ENCODE data around the gene CASD1. TPM values are rescaled to one million over a fixed set of nuclear protein-coding genes. Genes with fewer than 3 reads are reported as not detected.

CASD1 gene
- 10.4 and 11.6 TPM in 2 replicates for total RNA-seq (2012; rRNA removed)

DNA sequence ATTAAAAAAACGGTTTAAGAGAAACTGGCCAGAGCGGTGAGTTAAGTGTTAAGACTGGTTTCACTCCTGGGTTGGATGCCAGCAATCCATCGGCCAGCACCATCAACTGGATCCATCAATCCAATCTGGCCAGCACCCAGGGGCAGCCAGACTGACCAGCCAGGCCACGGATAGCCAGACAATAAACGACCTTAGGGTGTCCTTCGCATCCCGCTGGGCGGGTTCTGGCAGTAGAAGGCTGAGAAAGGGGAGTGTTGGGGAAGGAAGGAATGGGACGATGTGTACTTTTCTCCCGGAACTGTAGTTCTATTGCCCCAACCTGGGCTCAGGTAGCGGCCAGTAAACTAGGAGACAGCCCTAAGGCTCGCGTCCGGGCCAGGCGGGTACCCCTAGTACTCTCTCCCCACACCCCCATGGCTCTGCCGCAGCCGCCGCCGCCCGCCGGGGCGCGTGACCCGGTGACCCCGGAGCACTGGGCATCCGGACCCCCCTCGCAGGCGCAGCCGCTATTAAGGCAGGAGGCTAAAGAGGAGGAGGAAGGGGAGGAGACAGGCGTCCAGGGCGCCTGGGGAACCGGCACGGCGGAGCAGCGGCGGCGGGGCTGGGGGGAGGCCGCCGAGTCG lies at the start of gene CASD1:
TSS of gene CASD1 (plus strand) at position 546 of the 623 bp plus-strand sequence. CDS start 276 bp downstream, outside the sequence.
- H3K36me3 ChIP-seq (ENCODE audit: insufficient read depth, low read length), result no peaks in the 10 kb centered on the region
- no peaks in the 10 kb centered on the region for H3K9me3 ChIP-seq (replicated peaks; ENCODE audit: low read length)
- peak within 1 kb of the TSS; percentile 100 for H3K4me3 ChIP-seq (ENCODE audit: low read length)
- H3K4me2 ChIP-seq (ENCODE audit: low read length), result peak within 1 kb of the TSS; percentile 84
- H3K9ac ChIP-seq (ENCODE audit: low read depth, low read length), result peak within 1 kb of the TSS; percentile 94
- H3K27me3 ChIP-seq (ENCODE audit: control insufficient read depth, insufficient read depth, low read length), result no peaks in the 10 kb centered on the region
- peaks cover 21% of the 10 kb centered on the region for H3K4me1 ChIP-seq (ENCODE audit: control insufficient read depth, insufficient read depth, low read length)

DNA sequence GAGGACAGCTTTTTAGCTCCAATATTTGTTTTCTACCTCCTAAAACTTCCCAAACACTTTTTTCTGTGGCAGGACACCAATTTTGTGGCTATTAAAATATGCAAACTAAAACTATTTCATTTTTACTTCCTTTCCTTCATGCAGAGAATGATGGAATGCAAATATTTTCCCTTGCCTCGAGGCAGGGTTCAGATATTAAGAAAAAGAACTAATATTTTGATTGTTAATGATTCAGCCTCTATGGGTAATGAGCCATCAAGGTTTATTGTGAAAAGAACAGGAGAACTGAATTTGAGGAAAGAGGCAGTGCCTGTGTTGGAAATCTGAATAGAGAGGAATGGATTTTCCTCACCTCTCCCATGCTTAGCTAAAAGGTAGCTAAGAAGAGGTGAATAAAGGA lies 43.1 kb upstream of the CASD1 start:
- H3K4me2 ChIP-seq (ENCODE audit: low read length), result no peak overlapping the region
- no peak overlapping the region for H3K9ac ChIP-seq (ENCODE audit: low read depth, low read length)
- no peaks in the 10 kb centered on the region for H3K4me1 ChIP-seq (ENCODE audit: control insufficient read depth, insufficient read depth, low read length)
- no peaks in the 10 kb centered on the region for H3K9me3 ChIP-seq (replicated peaks; ENCODE audit: low read length)
- H3K36me3 ChIP-seq (ENCODE audit: insufficient read depth, low read length), result no peaks in the 10 kb centered on the region
- no peak overlapping the region for H3K4me3 ChIP-seq (ENCODE audit: low read length)
- no peaks in the 10 kb centered on the region for H3K27me3 ChIP-seq (ENCODE audit: control insufficient read depth, insufficient read depth, low read length)

DNA sequence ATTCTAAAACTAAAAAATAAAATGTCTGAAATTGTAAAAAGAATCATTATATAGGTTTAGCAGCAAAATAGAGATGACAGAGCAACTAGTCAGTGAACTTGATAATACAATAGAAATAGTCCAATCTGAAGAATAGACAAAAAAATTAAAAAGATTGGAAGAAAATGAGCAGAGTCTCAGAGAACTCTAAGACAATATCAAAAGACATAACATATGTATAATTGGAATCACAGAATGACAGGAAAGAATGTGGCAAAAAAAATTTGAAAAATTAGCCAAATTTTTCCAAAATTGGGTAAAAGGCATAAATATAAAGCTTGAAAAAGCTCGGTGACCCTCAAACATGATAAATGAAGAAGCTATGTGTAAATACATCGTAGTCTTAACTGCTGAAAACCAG lies 38.0 kb upstream of the CASD1 start:
- no peaks in the 10 kb centered on the region for H3K36me3 ChIP-seq (ENCODE audit: insufficient read depth, low read length)
- no peaks in the 10 kb centered on the region for H3K4me1 ChIP-seq (ENCODE audit: control insufficient read depth, insufficient read depth, low read length)
- no peak overlapping the region for H3K4me2 ChIP-seq (ENCODE audit: low read length)
- no peak overlapping the region for H3K9ac ChIP-seq (ENCODE audit: low read depth, low read length)
- no peak overlapping the region for H3K4me3 ChIP-seq (ENCODE audit: low read length)
- H3K9me3 ChIP-seq (replicated peaks; ENCODE audit: low read length), result no peaks in the 10 kb centered on the region
- H3K27me3 ChIP-seq (ENCODE audit: control insufficient read depth, insufficient read depth, low read length), result no peaks in the 10 kb centered on the region

DNA sequence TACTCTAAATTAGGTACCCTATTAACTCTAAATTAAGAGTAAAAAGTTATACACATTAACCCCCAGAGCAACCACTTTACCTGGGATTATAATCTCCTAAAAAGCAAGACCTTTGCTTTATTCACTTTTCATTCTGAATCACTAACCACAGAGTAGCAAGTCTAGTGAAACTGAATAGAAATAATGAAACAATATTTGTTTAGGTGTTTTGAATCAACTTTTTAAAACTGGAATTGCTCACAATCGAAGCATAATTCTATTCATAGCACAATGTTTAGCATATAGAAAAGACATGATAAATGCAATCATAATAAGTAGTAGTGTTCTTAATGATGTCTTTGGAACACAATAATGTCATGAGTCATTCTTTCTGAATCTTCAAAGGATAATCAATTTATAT lies 37.0 kb upstream of the CASD1 start:
- Histone ChIP-seq H3K4me3 (ENCODE audit: low read length) (no peak overlapping the region), H3K9ac (ENCODE audit: low read depth, low read length) (no peak overlapping the region), H3K27me3 (ENCODE audit: control insufficient read depth, insufficient read depth, low read length) (no peaks in the 10 kb centered on the region), H3K36me3 (ENCODE audit: insufficient read depth, low read length) (no peaks in the 10 kb centered on the region), H3K4me2 (ENCODE audit: low read length) (no peak overlapping the region), H3K4me1 (ENCODE audit: control insufficient read depth, insufficient read depth, low read length) (no peaks in the 10 kb centered on the region), H3K9me3 (replicated peaks; ENCODE audit: low read length) (no peaks in the 10 kb centered on the region)

DNA sequence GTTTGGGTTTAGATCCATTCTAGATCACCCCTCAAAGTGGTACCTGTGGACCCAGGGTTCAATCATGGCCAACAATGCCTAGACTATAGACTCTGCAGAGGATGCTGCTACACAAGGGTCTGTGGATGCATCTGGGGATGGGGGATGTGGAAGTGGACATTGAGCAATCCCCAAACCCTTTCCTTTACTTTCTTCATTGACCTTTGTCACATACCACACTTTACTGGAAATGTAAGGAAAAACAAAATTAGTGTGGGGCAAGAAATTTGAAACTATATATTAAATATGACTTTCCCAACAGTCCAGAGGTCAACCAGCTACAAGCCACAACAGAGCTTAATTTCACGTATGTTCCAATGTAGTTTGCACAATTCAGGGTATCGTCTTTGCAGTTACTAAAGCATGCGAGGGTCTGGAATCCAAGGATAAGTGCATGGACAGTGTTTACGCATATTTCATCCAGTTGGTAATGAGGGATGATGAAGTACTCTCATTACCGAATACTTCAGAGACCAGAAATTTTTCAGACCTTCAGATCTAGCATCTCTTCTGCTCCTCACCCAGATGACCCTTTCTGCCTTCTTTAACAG lies 33.3 kb upstream of the CASD1 start:
- H3K4me1 ChIP-seq (ENCODE audit: control insufficient read depth, insufficient read depth, low read length), result no peaks in the 10 kb centered on the region
- no peak overlapping the region for H3K4me2 ChIP-seq (ENCODE audit: low read length)
- H3K9ac ChIP-seq (ENCODE audit: low read depth, low read length), result no peak overlapping the region

DNA sequence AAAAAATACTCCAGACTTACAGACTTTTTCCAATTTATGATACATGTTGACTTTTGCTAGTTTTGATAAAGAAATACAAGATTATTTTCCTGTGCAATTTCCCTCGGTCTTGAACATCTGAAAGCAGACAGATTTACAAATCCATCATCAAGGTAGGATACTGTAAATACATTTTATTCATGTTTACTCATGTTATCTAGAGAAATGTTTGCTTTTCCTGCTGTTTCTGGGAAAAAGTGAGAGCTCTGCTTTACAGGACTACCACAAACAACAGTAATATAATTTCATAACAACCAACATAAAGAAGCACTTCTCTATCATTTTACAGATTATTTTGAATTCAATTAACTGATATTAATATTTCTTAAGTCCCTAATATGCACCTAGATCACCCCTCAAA lies 31.7 kb upstream of the CASD1 start:
- Histone ChIP-seq H3K4me3 (ENCODE audit: low read length) (no peak overlapping the region), H3K9me3 (replicated peaks; ENCODE audit: low read length) (no peaks in the 10 kb centered on the region), H3K9ac (ENCODE audit: low read depth, low read length) (no peak overlapping the region), H3K4me1 (ENCODE audit: control insufficient read depth, insufficient read depth, low read length) (no peaks in the 10 kb centered on the region), H3K4me2 (ENCODE audit: low read length) (no peak overlapping the region), H3K36me3 (ENCODE audit: insufficient read depth, low read length) (no peaks in the 10 kb centered on the region), H3K27me3 (ENCODE audit: control insufficient read depth, insufficient read depth, low read length) (no peaks in the 10 kb centered on the region)

More for the DNA sequence above, 33.3 kb upstream of the CASD1 start:
- Histone ChIP-seq H3K9me3 (replicated peaks; ENCODE audit: low read length) (no peaks in the 10 kb centered on the region), H3K4me3 (ENCODE audit: low read length) (no peak overlapping the region), H3K27me3 (ENCODE audit: control insufficient read depth, insufficient read depth, low read length) (no peaks in the 10 kb centered on the region), H3K36me3 (ENCODE audit: insufficient read depth, low read length) (no peaks in the 10 kb centered on the region)

DNA sequence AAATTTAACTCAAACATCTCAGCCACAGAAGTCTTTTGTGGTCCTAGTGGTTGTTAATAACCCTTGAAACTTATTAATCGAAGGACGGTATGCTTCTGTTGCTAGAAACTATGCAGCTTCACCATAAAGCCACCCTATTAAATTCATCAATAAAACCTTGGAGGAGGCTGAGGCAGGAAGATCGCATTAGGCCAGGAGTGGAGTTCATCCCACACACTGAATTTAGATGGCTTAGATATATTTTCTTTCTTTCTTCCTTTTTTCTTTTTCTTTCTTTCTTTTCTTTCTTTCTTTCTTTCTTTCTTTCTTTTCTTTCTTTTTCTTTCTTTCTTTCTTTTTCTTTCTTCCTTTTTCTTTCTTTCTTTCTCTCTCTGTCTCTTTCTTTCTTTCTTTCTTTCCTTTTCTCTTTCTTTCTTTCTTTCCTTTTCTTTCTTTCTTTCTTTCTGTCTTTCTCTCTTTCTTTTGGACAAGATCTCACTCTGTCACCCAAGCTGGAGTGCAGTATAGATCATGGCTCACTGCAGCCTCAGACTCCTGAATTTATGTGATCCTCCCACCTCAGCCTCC lies 30.9 kb upstream of the CASD1 start:
- H3K4me1 ChIP-seq (ENCODE audit: control insufficient read depth, insufficient read depth, low read length), result no peaks in the 10 kb centered on the region
- no peaks in the 10 kb centered on the region for H3K9me3 ChIP-seq (replicated peaks; ENCODE audit: low read length)
- H3K36me3 ChIP-seq (ENCODE audit: insufficient read depth, low read length), result no peaks in the 10 kb centered on the region
- no peak overlapping the region for H3K4me3 ChIP-seq (ENCODE audit: low read length)
- H3K4me2 ChIP-seq (ENCODE audit: low read length), result no peak overlapping the region
- no peaks in the 10 kb centered on the region for H3K27me3 ChIP-seq (ENCODE audit: control insufficient read depth, insufficient read depth, low read length)
- H3K9ac ChIP-seq (ENCODE audit: low read depth, low read length), result no peak overlapping the region

DNA sequence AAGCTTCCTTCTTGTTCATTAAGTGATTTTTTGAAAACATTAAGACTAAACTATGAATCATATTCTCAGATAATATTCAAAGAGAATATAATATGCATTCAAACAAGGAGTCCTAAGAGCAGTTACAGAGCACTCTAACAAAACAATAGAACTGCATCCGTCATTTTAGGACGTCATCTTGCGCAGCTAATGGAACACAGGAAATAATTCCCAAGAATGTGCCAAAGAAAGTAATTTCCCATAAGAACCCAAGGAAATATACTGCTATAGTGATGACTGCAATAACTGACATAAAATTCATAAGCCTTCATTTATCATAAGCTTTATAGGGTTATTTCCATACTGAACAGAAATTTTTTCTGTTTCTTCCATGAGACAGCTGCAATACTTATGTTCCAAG lies 28.3 kb upstream of the CASD1 start:
- Histone ChIP-seq H3K36me3 (ENCODE audit: insufficient read depth, low read length) (no peaks in the 10 kb centered on the region), H3K4me2 (ENCODE audit: low read length) (no peak overlapping the region), H3K4me1 (ENCODE audit: control insufficient read depth, insufficient read depth, low read length) (no peaks in the 10 kb centered on the region), H3K27me3 (ENCODE audit: control insufficient read depth, insufficient read depth, low read length) (no peaks in the 10 kb centered on the region), H3K4me3 (ENCODE audit: low read length) (no peak overlapping the region), H3K9ac (ENCODE audit: low read depth, low read length) (no peak overlapping the region), H3K9me3 (replicated peaks; ENCODE audit: low read length) (no peaks in the 10 kb centered on the region)

DNA sequence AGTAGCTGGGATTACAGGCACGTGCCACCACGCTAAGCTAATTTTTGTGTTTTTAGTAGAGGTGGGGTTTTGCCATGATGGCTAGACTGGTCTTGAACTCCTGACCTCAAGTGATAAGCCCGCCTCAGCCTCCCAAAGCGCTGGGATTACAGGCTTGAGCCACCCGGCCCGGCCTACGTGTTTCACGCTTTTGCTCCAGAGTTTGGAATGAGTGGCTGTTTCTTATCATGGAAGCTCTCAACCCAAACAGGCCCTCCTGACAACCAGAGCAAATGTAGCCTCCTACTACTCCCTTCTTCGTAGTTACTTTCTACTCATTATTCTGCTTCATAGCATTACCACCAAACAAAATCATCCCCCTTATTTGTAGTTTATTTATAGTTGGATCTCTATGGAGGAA lies 26.8 kb upstream of the CASD1 start:
- Histone ChIP-seq H3K27me3 (ENCODE audit: control insufficient read depth, insufficient read depth, low read length) (no peaks in the 10 kb centered on the region), H3K36me3 (ENCODE audit: insufficient read depth, low read length) (no peaks in the 10 kb centered on the region), H3K4me1 (ENCODE audit: control insufficient read depth, insufficient read depth, low read length) (no peaks in the 10 kb centered on the region), H3K9ac (ENCODE audit: low read depth, low read length) (no peak overlapping the region), H3K4me3 (ENCODE audit: low read length) (no peak overlapping the region), H3K9me3 (replicated peaks; ENCODE audit: low read length) (no peaks in the 10 kb centered on the region), H3K4me2 (ENCODE audit: low read length) (no peak overlapping the region)

DNA sequence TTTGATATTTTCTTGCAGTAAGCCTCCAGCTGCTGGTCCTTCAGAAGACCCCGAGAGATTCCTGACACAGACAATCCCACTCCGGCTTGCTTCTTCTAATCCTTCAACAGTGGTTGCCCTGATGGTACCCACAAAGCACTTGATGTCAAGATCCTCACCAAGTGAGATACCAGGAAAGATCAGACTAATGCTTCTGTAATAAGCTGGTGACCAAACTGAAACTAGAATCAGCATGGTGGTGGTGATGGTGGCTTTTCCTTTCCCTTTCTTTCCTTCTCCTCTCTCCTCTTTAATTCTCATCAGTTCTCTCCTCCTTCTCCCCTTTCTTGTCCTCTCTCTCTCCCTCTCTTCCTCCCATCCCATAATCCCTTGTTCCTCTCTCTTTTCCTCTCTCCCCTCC lies 25.8 kb upstream of the CASD1 start:
- Histone ChIP-seq H3K4me1 (ENCODE audit: control insufficient read depth, insufficient read depth, low read length) (no peaks in the 10 kb centered on the region), H3K9ac (ENCODE audit: low read depth, low read length) (no peak overlapping the region), H3K4me2 (ENCODE audit: low read length) (no peak overlapping the region), H3K36me3 (ENCODE audit: insufficient read depth, low read length) (no peaks in the 10 kb centered on the region), H3K4me3 (ENCODE audit: low read length) (no peak overlapping the region), H3K27me3 (ENCODE audit: control insufficient read depth, insufficient read depth, low read length) (no peaks in the 10 kb centered on the region), H3K9me3 (replicated peaks; ENCODE audit: low read length) (no peaks in the 10 kb centered on the region)

DNA sequence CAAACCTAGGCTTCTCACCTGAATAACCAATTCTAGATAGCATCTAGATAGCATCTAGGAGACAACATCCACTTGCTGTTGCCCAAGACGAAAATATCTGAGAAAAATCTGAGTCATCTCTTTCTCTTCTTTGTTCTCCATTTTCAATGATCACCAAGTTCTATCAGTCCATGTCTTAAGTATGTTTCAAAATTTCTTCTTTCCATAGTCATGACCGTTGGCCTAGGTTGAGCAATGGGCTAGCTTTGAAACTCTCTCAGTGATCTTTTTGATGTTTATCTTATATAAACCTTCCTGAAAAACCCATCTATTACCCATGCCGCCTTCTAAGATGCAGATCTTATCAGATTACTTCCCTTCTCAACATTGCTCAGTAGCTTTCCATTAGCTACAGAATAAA lies 23.4 kb upstream of the CASD1 start:
- no peak overlapping the region for H3K4me3 ChIP-seq (ENCODE audit: low read length)
- no peaks in the 10 kb centered on the region for H3K27me3 ChIP-seq (ENCODE audit: control insufficient read depth, insufficient read depth, low read length)
- H3K9ac ChIP-seq (ENCODE audit: low read depth, low read length), result no peak overlapping the region
- no peaks in the 10 kb centered on the region for H3K4me1 ChIP-seq (ENCODE audit: control insufficient read depth, insufficient read depth, low read length)
- H3K9me3 ChIP-seq (replicated peaks; ENCODE audit: low read length), result no peaks in the 10 kb centered on the region
- H3K36me3 ChIP-seq (ENCODE audit: insufficient read depth, low read length), result no peaks in the 10 kb centered on the region
- H3K4me2 ChIP-seq (ENCODE audit: low read length), result no peak overlapping the region

DNA sequence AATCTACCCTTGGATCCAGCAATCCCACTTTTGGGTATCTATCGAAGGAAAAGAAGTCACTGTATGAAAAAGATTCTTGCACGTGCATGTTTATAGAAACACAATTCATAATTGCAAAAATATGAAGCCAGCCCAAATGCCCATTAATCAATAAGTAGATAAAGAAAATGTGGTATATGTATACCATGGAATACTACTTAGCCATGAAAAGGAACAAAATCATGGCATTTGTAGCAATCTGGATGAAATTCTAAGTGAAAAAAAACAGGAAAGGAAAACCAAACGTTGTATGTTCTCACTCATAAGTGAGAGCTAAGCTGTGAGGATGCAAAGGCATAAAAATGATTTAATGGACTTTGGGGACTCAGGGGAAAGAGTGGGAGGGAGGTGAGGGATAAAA lies 18.2 kb upstream of the CASD1 start:
- H3K36me3 ChIP-seq (ENCODE audit: insufficient read depth, low read length), result no peaks in the 10 kb centered on the region
- H3K4me3 ChIP-seq (ENCODE audit: low read length), result no peak overlapping the region
- no peaks in the 10 kb centered on the region for H3K27me3 ChIP-seq (ENCODE audit: control insufficient read depth, insufficient read depth, low read length)
- no peaks in the 10 kb centered on the region for H3K4me1 ChIP-seq (ENCODE audit: control insufficient read depth, insufficient read depth, low read length)
- no peaks in the 10 kb centered on the region for H3K9me3 ChIP-seq (replicated peaks; ENCODE audit: low read length)
- no peak overlapping the region for H3K9ac ChIP-seq (ENCODE audit: low read depth, low read length)
- H3K4me2 ChIP-seq (ENCODE audit: low read length), result no peak overlapping the region

Data from skeletal muscle satellite cell (primary cell).